ENCODE measurements around the gene ZEB1. TPM values are rescaled to one million over a fixed set of nuclear protein-coding genes. Genes with fewer than 3 reads are reported as not detected.

Gene ZEB1
- total RNA-seq, 1 experiment from 2014 or later: 0.39 TPM

GRCh38 chr10:31457858-31458257 lies 138.8 kb downstream of the ZEB1 start:
- Histone ChIP-seq H2BK20ac (ENCODE audit: low read depth, low read length, poor library complexity, severe bottlenecking) (no peak overlapping the region), H3K79me1 (ENCODE audit: insufficient read depth, low read depth, low read length, poor library complexity, severe bottlenecking) (no peaks in the 10 kb centered on the region), H2BK12ac (ENCODE audit: insufficient read length, low read depth, low read length) (no peak overlapping the region), H3K23ac (ENCODE audit: insufficient read length, low read depth, low read length) (no peak overlapping the region), H3K27ac (ENCODE audit: insufficient read length, low read depth, low read length) (no peak overlapping the region), H2AK5ac (ENCODE audit: insufficient read length, low read length) (no peak overlapping the region), H3K9me3 (ENCODE audit: control insufficient read depth, low read depth, low read length) (no peaks in the 10 kb centered on the region), H3K18ac (ENCODE audit: insufficient read length, low read depth, low read length) (no peak overlapping the region), H3K56ac (ENCODE audit: insufficient read length, low read depth, low read length) (no peak overlapping the region), H3K27me3 (ENCODE audit: insufficient read depth, low read length) (no peaks in the 10 kb centered on the region), H4K20me1 (ENCODE audit: control insufficient read depth, insufficient read depth, insufficient read length) (no peaks in the 10 kb centered on the region), H4K5ac (ENCODE audit: insufficient read length, low read depth, low read length) (no peak overlapping the region), H2BK120ac (ENCODE audit: low read depth, low read length, poor library complexity, severe bottlenecking) (no peak overlapping the region), H3K23me2 (ENCODE audit: insufficient read length, low read depth, low read length, poor library complexity, severe bottlenecking) (no peaks in the 10 kb centered on the region), H3K4me2 (ENCODE audit: insufficient read depth, insufficient read length, low read length) (no peak overlapping the region), H2AFZ (ENCODE audit: low read length) (no peak overlapping the region), H4K8ac (replicated peaks; ENCODE audit: insufficient read length, low read depth, low read length) (no peak overlapping the region), H4K91ac (ENCODE audit: insufficient read length, low read depth, low read length) (no peak overlapping the region), H2BK15ac (ENCODE audit: low read depth, low read length) (no peak overlapping the region), H2BK5ac (ENCODE audit: insufficient read length, low read length) (no peak overlapping the region), H3T11ph (ENCODE audit: low read length) (no peak overlapping the region), H3K4ac (ENCODE audit: low read depth, low read length) (no peak overlapping the region), H3K14ac (ENCODE audit: insufficient read depth, low read length) (no peak overlapping the region), H3K9ac (ENCODE audit: extremely low read depth, insufficient read length, low read length) (no peak overlapping the region), H3K79me2 (ENCODE audit: insufficient read depth, low read length) (no peaks in the 10 kb centered on the region), H3K4me1 (ENCODE audit: insufficient read depth, low read length) (no peaks in the 10 kb centered on the region)
- H3K27me3 Mint-ChIP-seq (ENCODE audit: low read depth): peaks cover 4% of the 10 kb centered on the region; the same call in 1 of the 2 replicates
- no peak for DNase-seq
- peaks cover 5 to 6% of the 10 kb centered on the region in 2 experiments; a peak in 4 of 5 replicates for H3K9me3 Mint-ChIP-seq
- no peaks in the 10 kb centered on the region for H3K4me1 Mint-ChIP-seq
- no CpG with 5 or more reads among the region's 1 CpG for WGBS (ENCODE audit: extremely low coverage, insufficient read length, low lambda C conversion rate)
- TF ChIP-seq CTCF (conservative IDR thresholded peaks at IDR 0.05): no peak
- no peak overlapping the region for H3K27ac Mint-ChIP-seq
- 0 out of 7 replicates have a peak, but pooled peaks cover 0 to 1% (median 0%) of the 10 kb centered on the region in 3 experiments for H3K36me3 Mint-ChIP-seq (ENCODE audit: insufficient read depth in 1 of 3, low read depth in 3 of 3)
- no peak overlapping the region for H3K4me3 Mint-ChIP-seq
